HepG2 (cell line): ENCODE results near the gene KCNIP3. TPM values are rescaled to one million over a fixed set of nuclear protein-coding genes. Genes with fewer than 3 reads are reported as not detected.

Source experiments
- ATAC-seq: fragments of 200-7000 bp; cut with Tn5 transposase; 3 replicates; pipeline ENCODE4 v1.9.1; 2020; ENCODE audit warnings: mild to moderate bottlenecking, moderate library complexity
- BruUV-seq: library from RNA; stranded (reverse); fragments of 400-500 nt; replicated peaks from 2 replicates; lab custom pipeline; 2021; lab: Mats Ljungman, UMichigan
- CTCF ChIA-PET: fragments of 300-600 bp; formaldehyde crosslinking; extraction: SDS; loops from one replicate; lab custom pipeline; 2021; ENCODE audit warnings: low total read pairs, inconsistent platforms, low intra/inter-chr PET ratio; lab: Yijun Ruan, JAX
- POLR2A ChIA-PET: fragments of 350-600 bp; sonication (Branson Sonifier 250); formaldehyde crosslinking; loops from one replicate; lab custom pipeline; 2020; ENCODE audit warnings: antibody characterized with exemption, inconsistent platforms; lab: Yijun Ruan, JAX
- DNase-seq: peaks from one replicate; pipeline ENCODE4 v3.0.0-alpha.2; 2015; ENCODE audit warnings: low spot score
- FAIRE-seq: peaks from 3 replicates; lab custom pipeline; 2011; peaks lifted over from hg19 to GRCh38; lab: Jason Lieb, UNC
- H2AFZ ChIP-seq: one replicate; pipeline ENCODE4 v1.6.1; 2011; ENCODE audit warnings: low read length, inconsistent platforms
- H3K27ac ChIP-seq: fragments of 300-600 bp; 3 replicates; pipeline ENCODE4 v1.8.0; 2011; ENCODE audit warnings: mixed run types, mild to moderate bottlenecking, mixed read lengths, low read length, inconsistent platforms; ENCODE audit not compliant: insufficient read depth; ENCODE audit errors: extremely low read length
- H3K27me3 ChIP-seq, 2 experiments: fragments of 200-600 bp in 1 of 2; 2 replicates in 1 of 2; 3 replicates in 1 of 2; pipeline versions ENCODE4 v1.6.0 to v1.8.0; 2011; ENCODE audit warnings: low read length in 2 of 2, mild to moderate bottlenecking in 2 of 2, moderate library complexity in 2 of 2, inconsistent platforms in 1 of 2; ENCODE audit not compliant: insufficient read depth in 2 of 2, control insufficient read depth in 1 of 2
- H3K36me3 ChIP-seq, 2 experiments: fragments of 200-600 bp in 1 of 2; replicated peaks in 1 of 2; 2 replicates in 1 of 2; 3 replicates in 1 of 2; pipeline versions ENCODE4 v1.5.1 to v1.8.0; 2011; ENCODE audit warnings: low read length in 2 of 2, inconsistent platforms in 1 of 2; ENCODE audit not compliant: insufficient read depth in 2 of 2, control insufficient read depth in 1 of 2
- H3K4me1 ChIP-seq: 2 replicates; pipeline ENCODE4 v1.5.1; 2012; ENCODE audit warnings: low read length, inconsistent platforms; ENCODE audit not compliant: insufficient read depth
- H3K4me2 ChIP-seq: 2 replicates; pipeline ENCODE4 v1.6.0; 2011; ENCODE audit warnings: low read depth, low read length, inconsistent platforms
- H3K4me3 ChIP-seq, 3 experiments: fragments of 200-600 bp in 1 of 3; sonication (generic), shearing (Covaris generic) in 1 of 3; replicated peaks in 1 of 3; 2 replicates each; pipeline ENCODE4 v1.5.1; 2011 to 2016; ENCODE audit warnings: low read length in 3 of 3, inconsistent platforms in 2 of 3, low read depth in 2 of 3, mild to moderate bottlenecking in 2 of 3, control low read depth in 1 of 3, mixed read lengths in 1 of 3; ENCODE audit not compliant: insufficient read depth in 1 of 3
- H3K79me2 ChIP-seq: one replicate; pipeline ENCODE4 v1.6.1; 2011; ENCODE audit warnings: low read length, inconsistent platforms; ENCODE audit not compliant: insufficient read depth
- H3K9ac ChIP-seq: 2 replicates; pipeline ENCODE4 v1.6.0; 2011; ENCODE audit warnings: mild to moderate bottlenecking, low read depth, low read length, inconsistent platforms; ENCODE audit not compliant: insufficient read depth
- H3K9me3 ChIP-seq: 2 replicates; pipeline ENCODE4 v1.5.1; 2012; ENCODE audit warnings: mild to moderate bottlenecking, low read length
- H4K20me1 ChIP-seq: 2 replicates; pipeline ENCODE4 v1.6.0; 2011; ENCODE audit warnings: inconsistent platforms, mild to moderate bottlenecking, low read length, moderate library complexity; ENCODE audit not compliant: insufficient read depth
- EHMT2 ChIP-seq: fragments of 200-600 bp; sonication (generic); IDR thresholded peaks from 2 replicates; pipeline ENCODE4 v1.7.0; 2017; ENCODE audit warnings: antibody characterized with exemption, low read depth, low read length, borderline replicate concordance
- SP2 ChIP-seq: sonication (generic); formaldehyde crosslinking; IDR thresholded peaks from 2 replicates; pipeline ENCODE4 v1.5.1; 2020; ENCODE audit warnings: mild to moderate bottlenecking, missing genetic modification reagents
- TBP ChIP-seq: sonication (generic); formaldehyde crosslinking; IDR thresholded peaks from 2 replicates; pipeline ENCODE4 v1.5.0; 2020; ENCODE audit warnings: missing genetic modification reagents
- ZNF24 ChIP-seq: fragments of 450-650 bp; IDR thresholded peaks from 2 replicates; pipeline ENCODE4 v1.6.1; 2017; ENCODE audit warnings: antibody characterized with exemption, mild to moderate bottlenecking
- ZNF550 ChIP-seq: sonication (generic); formaldehyde crosslinking; IDR thresholded peaks from 2 replicates; pipeline ENCODE4 v1.4.0; 2020; ENCODE audit warnings: mild to moderate bottlenecking, missing genetic modification reagents, borderline replicate concordance
- ZNF768 ChIP-seq: sonication (generic); formaldehyde crosslinking; IDR thresholded peaks from 2 replicates; pipeline ENCODE4 v1.4.0; 2020; ENCODE audit warnings: missing genetic modification reagents
- WGBS: methylation state at CpG from one replicate; pipeline ENCODE4 v1.1.6; 2017; ENCODE audit warnings: low lambda C conversion rate; 5-methylcytosine and 5-hydroxymethylcytosine counted together
- in situ Hi-C: cut with HindIII; loops from 2 replicates; pipeline ENCODE4 v1.10.0; 2017; ENCODE audit warnings: low pct_unique_long_range_greater_than_20kb; ENCODE audit not compliant: extremely low pct_ligation_motif_present
- intact Hi-C: fragments of 100-400 bp; cut with micrococcal nuclease; formaldehyde crosslinking; loops from one replicate; pipeline ENCODE4 v1.10.0; 2022; ENCODE audit not compliant: unreplicated experiment
- polyA plus RNA-seq, 8 experiments: library from polyadenylated mRNA; depleted of rRNA in 3 of 8; stranded (reverse) in 7 of 8; unstranded in 1 of 8; fragments of >200 nt; fragmentation: Illumina TruSeq in 4 of 8; extraction: Trizol in 4 of 8; gene quantifications; 2 replicates each; pipeline versions ENCODE4 v1.2.1 to v1.2.3, GENCODE V29; 2011 to 2016; ENCODE audit warnings: low read depth in 4 of 8, missing spikeins in 1 of 8, mixed read lengths in 1 of 8; ENCODE audit not compliant: insufficient read depth in 1 of 8
- total RNA-seq, 5 experiments: library from RNA; depleted of rRNA; stranded (reverse); fragments of >200 nt; fragmentation: Illumina TruSeq; extraction: Trizol; gene quantifications; 2 replicates each; pipeline ENCODE4 v1.2.3, GENCODE V29; 2016; ENCODE audit warnings: low read depth in 1 of 5
- TF ChIP-seq, protein P1 (sequence below): sonication (generic); formaldehyde crosslinking; IDR thresholded peaks from 2 replicates; pipeline ENCODE4 v1.8.0; 2023; ENCODE audit warnings: mild to moderate bottlenecking, missing genetic modification reagents
- TF ChIP-seq, protein P2 (sequence below): IDR thresholded peaks from 2 replicates; pipeline ENCODE4 v1.6.1; 2012; ENCODE audit warnings: inconsistent platforms
- TF ChIP-seq, protein P3 (sequence below): IDR thresholded peaks from 2 replicates; pipeline ENCODE4 v1.6.1; 2018; ENCODE audit warnings: missing genetic modification reagents, mild to moderate bottlenecking, missing compliant biosample characterization

The KCNIP3 gene
- total and polyA plus RNA-seq, 2 of the 13 experiments (the other 11 are each of a cell fraction or from before 2014, with no cell fraction given), result not detected

DNA sequence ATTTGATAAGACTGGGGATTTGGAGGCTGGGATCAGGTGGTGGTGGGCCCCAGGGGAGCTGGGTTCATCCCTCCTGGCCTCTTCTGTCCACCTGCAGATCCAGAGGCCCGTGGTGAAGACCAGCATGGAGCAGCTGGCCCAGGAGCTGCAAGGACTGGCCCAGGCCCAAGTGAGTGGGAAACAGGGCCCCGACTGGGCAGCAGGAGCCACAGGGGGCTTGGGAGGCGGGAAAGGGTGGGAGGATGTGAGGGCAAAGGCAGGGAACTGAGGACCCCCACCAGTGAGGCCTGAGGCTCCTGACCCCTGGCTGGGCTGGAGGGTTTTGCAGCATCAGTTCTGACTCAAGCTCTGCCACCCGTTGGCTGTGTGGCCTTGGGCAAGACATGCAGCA is 11.6 kb upstream of the KCNIP3 start:
- WGBS, result 0% methylated on average over 1 of the region's 4 CpGs
- no peak overlapping the region for H2AFZ ChIP-seq
- H3K79me2 ChIP-seq, result no peaks in the 10 kb centered on the region
- H3K36me3 ChIP-seq, result no peaks in the 10 kb centered on the region
- BruUV-seq, result no TSS peak
- H3K27me3 ChIP-seq, result peaks cover 3 to 11% of the 10 kb centered on the region in 2 experiments; a peak in 4 of 5 replicates
- H3K4me2 ChIP-seq, result no peak overlapping the region
- H3K9me3 ChIP-seq, result no peaks in the 10 kb centered on the region
- no peak overlapping the region for H3K9ac ChIP-seq
- H3K4me3 ChIP-seq, result no peak overlapping the region
- in situ Hi-C loops (no loop called here), intact Hi-C loops (no loop called here)
- H3K4me1 ChIP-seq, result no peaks in the 10 kb centered on the region
- no peak for FAIRE-seq
- POLR2A ChIA-PET, result no interaction called here
- ATAC-seq, result no peak
- H3K27ac ChIP-seq, result no peak overlapping the region
- TF ChIP-seq, protein P1, sequence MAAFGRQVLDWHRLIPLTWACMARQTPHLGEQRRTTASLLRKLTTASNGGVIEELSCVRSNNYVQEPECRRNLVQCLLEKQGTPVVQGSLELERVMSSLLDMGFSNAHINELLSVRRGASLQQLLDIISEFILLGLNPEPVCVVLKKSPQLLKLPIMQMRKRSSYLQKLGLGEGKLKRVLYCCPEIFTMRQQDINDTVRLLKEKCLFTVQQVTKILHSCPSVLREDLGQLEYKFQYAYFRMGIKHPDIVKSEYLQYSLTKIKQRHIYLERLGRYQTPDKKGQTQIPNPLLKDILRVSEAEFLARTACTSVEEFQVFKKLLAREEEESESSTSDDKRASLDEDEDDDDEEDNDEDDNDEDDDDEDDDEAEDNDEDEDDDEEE (CRISPR knock-in tag), result no peak
- peak; percentile 78; the same call in 1 of the 2 replicates for TF ChIP-seq ZNF768 (CRISPR knock-in tag)
- DNase-seq, result no peak
- H4K20me1 ChIP-seq, result no peaks in the 10 kb centered on the region; the same call in 1 of the 2 replicates
- CTCF ChIA-PET, result no interaction called here

DNA sequence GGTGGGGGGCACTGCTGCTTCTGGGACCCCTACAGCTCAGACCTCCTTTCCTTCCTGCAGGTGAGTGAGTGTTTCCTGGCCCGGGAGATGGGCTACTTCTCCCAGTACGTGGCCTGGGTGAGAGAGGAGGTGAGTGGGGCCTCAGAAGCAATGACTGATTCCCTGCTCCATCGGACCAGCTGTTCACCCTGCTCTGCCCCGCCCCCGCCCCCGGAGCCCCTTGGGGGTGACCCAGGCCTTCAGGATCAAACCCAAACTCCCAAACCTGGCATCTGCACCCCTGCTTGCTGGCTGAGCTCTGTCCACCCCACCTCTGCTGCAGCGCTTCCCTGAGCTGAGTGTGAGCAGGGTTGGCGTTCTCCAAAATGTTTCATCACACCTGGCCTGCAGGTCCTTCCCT is 9.8 kb upstream of the KCNIP3 start:
- ChIA-PET CTCF (no interaction called here), POLR2A (no interaction called here)
- no TSS peak for BruUV-seq
- 13% methylated on average over 7 of the region's 8 CpGs for WGBS
- Histone ChIP-seq H3K4me2 (no peak overlapping the region), H3K79me2 (no peaks in the 10 kb centered on the region), H4K20me1 (no peaks in the 10 kb centered on the region; the same call in 1 of the 2 replicates), H3K27ac (no peak overlapping the region), H3K9me3 (0 out of 2 replicates have a peak, but pooled peaks cover 3% of the 10 kb centered on the region), H3K4me3 (no peak overlapping the region), H3K27me3 (peaks cover 3 to 11% of the 10 kb centered on the region in 2 experiments; a peak in 4 of 5 replicates), H2AFZ (no peak overlapping the region), H3K4me1 (no peaks in the 10 kb centered on the region), H3K36me3 (no peaks in the 10 kb centered on the region), H3K9ac (no peak overlapping the region)
- in situ Hi-C loops, result no loop called here
- ATAC-seq, result no peak
- DNase-seq, result no peak
- intact Hi-C loops, result no loop called here
- FAIRE-seq, result no peak
- TF ChIP-seq, protein P2, sequence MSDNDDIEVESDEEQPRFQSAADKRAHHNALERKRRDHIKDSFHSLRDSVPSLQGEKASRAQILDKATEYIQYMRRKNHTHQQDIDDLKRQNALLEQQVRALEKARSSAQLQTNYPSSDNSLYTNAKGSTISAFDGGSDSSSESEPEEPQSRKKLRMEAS, result no peak
- TF ChIP-seq TBP (CRISPR knock-in tag) (no peak), ZNF550 (CRISPR knock-in tag) (no peak), ZNF24 (no peak), SP2 (CRISPR knock-in tag) (no peak), EHMT2 (no peak)
- TF ChIP-seq, protein P3, sequence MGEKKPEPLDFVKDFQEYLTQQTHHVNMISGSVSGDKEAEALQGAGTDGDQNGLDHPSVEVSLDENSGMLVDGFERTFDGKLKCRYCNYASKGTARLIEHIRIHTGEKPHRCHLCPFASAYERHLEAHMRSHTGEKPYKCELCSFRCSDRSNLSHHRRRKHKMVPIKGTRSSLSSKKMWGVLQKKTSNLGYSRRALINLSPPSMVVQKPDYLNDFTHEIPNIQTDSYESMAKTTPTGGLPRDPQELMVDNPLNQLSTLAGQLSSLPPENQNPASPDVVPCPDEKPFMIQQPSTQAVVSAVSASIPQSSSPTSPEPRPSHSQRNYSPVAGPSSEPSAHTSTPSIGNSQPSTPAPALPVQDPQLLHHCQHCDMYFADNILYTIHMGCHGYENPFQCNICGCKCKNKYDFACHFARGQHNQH (CRISPR knock-in tag), result no peak
